K562 (cell line): ENCODE results near the gene STMND1. TPM values are rescaled to one million over a fixed set of nuclear protein-coding genes. Genes with fewer than 3 reads are reported as not detected.

Experiments used
- ATAC-seq: fragments of 200-7000 bp; cut with Tn5 transposase; 3 replicates; pipeline ENCODE4 v1.9.1; 2020; ENCODE audit warnings: moderate library complexity
- BruUV-seq: library from RNA; stranded (reverse); fragments of 400-500 nt; replicated peaks from 2 replicates; lab custom pipeline; 2021; lab: Mats Ljungman, UMichigan
- CTCF ChIA-PET: fragments of 300-600 bp; formaldehyde crosslinking; extraction: SDS; loops from one replicate; lab custom pipeline; 2021; ENCODE audit warnings: low intra/inter-chr PET ratio; lab: Yijun Ruan, JAX
- POLR2A ChIA-PET: fragments of 300-600, 350-650 bp; sonication (Branson Sonifier 250); formaldehyde crosslinking; extraction: SDS; loops from one replicate; lab custom pipeline; 2021; ENCODE audit warnings: antibody characterized with exemption, inconsistent platforms; lab: Yijun Ruan, JAX
- DNase-seq, 4 experiments: peaks; one replicate each; pipeline versions ENCODE4 v3.0.0 to v3.0.0-alpha.2; 2011 to 2018; ENCODE audit warnings: low spot score in 3 of 4, mixed read lengths in 3 of 4; ENCODE audit errors: extremely low read depth in 1 of 4
- FAIRE-seq: peaks from 2 replicates; lab custom pipeline; 2011; peaks lifted over from hg19 to GRCh38; lab: Jason Lieb, UNC
- H2AFZ ChIP-seq: 2 replicates; pipeline ENCODE4 v1.6.0; 2011; ENCODE audit warnings: low read depth, low read length, control low read depth, inconsistent platforms
- H3K27ac ChIP-seq: fragments of 200-600 bp; 3 replicates; pipeline ENCODE4 v1.8.0; 2011; ENCODE audit warnings: low read depth, mild to moderate bottlenecking, control low read depth, inconsistent platforms, low read length, moderate library complexity, mixed read lengths; ENCODE audit errors: extremely low read depth
- H3K27me3 ChIP-seq, 2 experiments: fragments of 300-600 bp in 1 of 2; 2 replicates in 1 of 2; 3 replicates in 1 of 2; pipeline versions ENCODE4 v1.6.0 to v1.8.0; 2011; ENCODE audit warnings: inconsistent platforms in 2 of 2, low read length in 2 of 2, mild to moderate bottlenecking in 1 of 2, mixed read lengths in 1 of 2, moderate library complexity in 1 of 2; ENCODE audit not compliant: control insufficient read depth in 2 of 2, insufficient read depth in 2 of 2
- H3K36me3 ChIP-seq: fragments of 300-600 bp; 3 replicates; pipeline ENCODE4 v1.8.0; 2011; ENCODE audit warnings: mild to moderate bottlenecking, low read length, inconsistent platforms; ENCODE audit not compliant: control insufficient read depth, insufficient read depth
- H3K4me1 ChIP-seq, 2 experiments: fragments of 200-600 bp in 1 of 2; replicated peaks in 1 of 2; 2 replicates in 1 of 2; 3 replicates in 1 of 2; pipeline versions ENCODE4 v1.5.1 to v1.8.0; 2011; ENCODE audit warnings: inconsistent platforms in 2 of 2, low read length in 2 of 2, mild to moderate bottlenecking in 1 of 2, mixed read lengths in 1 of 2, moderate library complexity in 1 of 2; ENCODE audit not compliant: control insufficient read depth in 2 of 2, insufficient read depth in 2 of 2
- H3K4me2 ChIP-seq: 2 replicates; pipeline ENCODE4 v1.6.1; 2011; ENCODE audit warnings: low read length, control low read depth, inconsistent platforms, mixed read lengths; ENCODE audit not compliant: insufficient read depth
- H3K4me3 ChIP-seq: fragments of 200-600 bp; sonication (generic), shearing (Covaris generic); 2 replicates; pipeline ENCODE4 v1.5.1; 2016; ENCODE audit warnings: control low read depth, inconsistent platforms
- H3K79me2 ChIP-seq: fragments of 200-600 bp; 3 replicates; pipeline ENCODE4 v1.8.0; 2011; ENCODE audit warnings: low read length, inconsistent platforms; ENCODE audit not compliant: control insufficient read depth, insufficient read depth
- H3K9ac ChIP-seq, 2 experiments: 2 replicates each; pipeline versions ENCODE4 v1.6.0 to v1.6.1; 2011; ENCODE audit warnings: low read depth in 2 of 2, low read length in 2 of 2, control low read depth in 1 of 2, inconsistent platforms in 1 of 2, mild to moderate bottlenecking in 1 of 2, mixed read lengths in 1 of 2; ENCODE audit not compliant: insufficient read depth in 1 of 2
- H3K9me1 ChIP-seq: one replicate; pipeline ENCODE4 v1.6.0; 2011; ENCODE audit warnings: inconsistent platforms, mild to moderate bottlenecking, low read length, moderate library complexity; ENCODE audit not compliant: control insufficient read depth, insufficient read depth
- H3K9me3 ChIP-seq: replicated peaks from 2 replicates; pipeline ENCODE4 v1.5.1; 2011; ENCODE audit warnings: low read depth, low read length, inconsistent platforms; ENCODE audit not compliant: control insufficient read depth, insufficient read depth
- H4K20me1 ChIP-seq: replicated peaks from 2 replicates; pipeline ENCODE4 v1.6.1; 2011; ENCODE audit warnings: low read length, inconsistent platforms, mixed read lengths; ENCODE audit not compliant: control insufficient read depth, insufficient read depth
- CEBPG ChIP-seq, 3 experiments: fragments of 200-800 bp in 1 of 3; sonication (Bioruptor generic) in 1 of 3; sonication (generic) in 1 of 3; formaldehyde crosslinking in 1 of 3; IDR thresholded peaks in 2 of 3; conservative IDR thresholded peaks in 1 of 3; 2 replicates each; pipeline versions ENCODE4 v1.6.1 to v1.8.0; 2016 to 2022; ENCODE audit warnings: missing compliant biosample characterization in 2 of 3, missing genetic modification characterization in 2 of 3, mild to moderate bottlenecking in 1 of 3, missing genetic modification reagents in 1 of 3
- EZH2 ChIP-seq: IDR thresholded peaks from 2 replicates; pipeline ENCODE4 v1.6.1; 2012; ENCODE audit warnings: low read depth, mild to moderate bottlenecking, inconsistent platforms, low read length, borderline replicate concordance
- FOSL1 ChIP-seq: fragments of 200-800 bp; sonication (Bioruptor generic); conservative IDR thresholded peaks from 2 replicates; pipeline ENCODE4 v1.6.1; 2016; ENCODE audit warnings: missing genetic modification characterization, missing compliant biosample characterization
- LEF1 ChIP-seq: fragments of 450-650 bp; IDR thresholded peaks from 2 replicates; pipeline ENCODE4 v1.6.1; 2016; ENCODE audit warnings: mild to moderate bottlenecking
- ZFX ChIP-seq: sonication (generic); formaldehyde crosslinking; IDR thresholded peaks from 2 replicates; pipeline ENCODE4 v1.8.0; 2022; ENCODE audit warnings: mild to moderate bottlenecking, missing genetic modification reagents, moderate library complexity
- ZNF764 ChIP-seq: fragments of 250-450 bp; sonication (Bioruptor Pico); IDR thresholded peaks from 2 replicates; pipeline ENCODE4 v1.4.0; 2020; ENCODE audit warnings: low read depth, mild to moderate bottlenecking, moderate library complexity
- WGBS: fragments of 100-300 bp; shearing (Covaris generic); methylation state at CpG from one replicate; pipeline ENCODE4 v1.1.6; 2016; ENCODE audit warnings: low coverage, mixed read lengths; ENCODE audit not compliant: insufficient coverage; ENCODE audit errors: missing lambda C conversion rate; 5-methylcytosine and 5-hydroxymethylcytosine counted together
- in situ Hi-C: fragments of 300-500 bp; cut with MboI; formaldehyde crosslinking; loops from 4 replicates; pipeline ENCODE4 v1.15.0; 2018; ENCODE audit warnings: inconsistent platforms, mixed read lengths
- intact Hi-C: fragments of 100-400 bp; cut with micrococcal nuclease; formaldehyde crosslinking; loops from 2 replicates; pipeline ENCODE4 v1.14.2; 2022
- polyA plus RNA-seq, 8 experiments: library from polyadenylated mRNA; depleted of rRNA in 4 of 8; stranded (reverse) in 5 of 8; unstranded in 3 of 8; fragments of >200 nt; fragmentation: Nextera tagmentation in 2 of 8; fragmentation: Illumina TruSeq in 1 of 8; extraction: Ambion mirVana in 2 of 8; extraction: Trizol in 1 of 8; gene quantifications; 2 replicates each; pipeline versions ENCODE4 v1.2.1 to v1.2.3, GENCODE V29; 2011 to 2014; ENCODE audit warnings: inconsistent platforms in 1 of 8, missing spikeins in 1 of 8
- total RNA-seq, 7 experiments: library from RNA; depleted of rRNA in 6 of 7; stranded (reverse); fragments of >200 nt in 6 of 7; fragmentation: Illumina TruSeq in 2 of 7; extraction: Trizol in 2 of 7; gene quantifications; 2 replicates each; pipeline versions ENCODE4 v1.2.1 to v1.2.3, GENCODE V29; 2011 to 2021; ENCODE audit warnings: low replicate concordance in 1 of 7

STMND1 gene
- total and polyA plus RNA-seq, 9 of the 15 experiments (the other 6 are each of a cell fraction or from before 2014, with no cell fraction given): not detected

DNA sequence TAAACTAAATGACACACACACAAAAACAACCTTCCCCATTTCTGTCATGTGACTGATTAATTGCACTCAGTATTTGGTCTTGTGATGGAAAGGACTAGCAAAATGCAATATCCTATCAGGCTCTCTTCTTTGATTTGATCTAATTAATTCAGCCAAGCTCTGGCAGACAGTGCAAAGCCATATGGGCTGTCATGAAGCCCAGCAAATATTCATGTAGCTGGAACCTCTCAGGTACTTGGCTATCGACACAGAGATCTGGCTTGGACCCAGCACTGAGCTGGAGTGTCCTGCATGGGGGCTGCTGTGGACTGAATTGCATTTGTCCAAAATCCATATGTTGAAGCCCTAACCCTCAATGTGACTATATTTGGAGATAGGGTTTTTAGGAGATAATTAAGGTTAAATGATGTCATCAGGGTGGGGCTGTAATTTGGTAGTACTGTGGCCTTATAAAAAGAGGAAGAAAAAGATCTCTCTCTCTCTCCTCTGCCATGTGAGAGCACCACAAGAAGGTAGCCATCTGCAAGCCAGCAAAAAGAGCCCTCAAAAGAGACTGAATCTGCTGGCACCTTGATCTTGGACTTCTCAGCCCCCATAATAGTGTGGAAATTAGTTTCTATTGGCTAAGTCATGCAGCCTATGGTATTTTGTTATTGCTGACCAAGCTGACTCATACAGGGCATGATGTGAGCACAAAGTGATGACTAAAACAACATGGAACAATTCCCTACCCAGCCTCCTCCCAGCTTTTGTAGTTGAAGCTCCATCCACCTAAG is 77.1 kb downstream of the STMND1 start (continued):
- TF ChIP-seq EZH2 (no peak), CEBPG (CRISPR knock-in tag; IDR thresholded peaks at IDR 0.05) (no peak), CEBPG (tag; conservative IDR thresholded peaks at IDR 0.05 in 1 of 2, IDR thresholded peaks at IDR 0.05 in 1 of 2) (no peak), ZNF764 (no peak)

DNA sequence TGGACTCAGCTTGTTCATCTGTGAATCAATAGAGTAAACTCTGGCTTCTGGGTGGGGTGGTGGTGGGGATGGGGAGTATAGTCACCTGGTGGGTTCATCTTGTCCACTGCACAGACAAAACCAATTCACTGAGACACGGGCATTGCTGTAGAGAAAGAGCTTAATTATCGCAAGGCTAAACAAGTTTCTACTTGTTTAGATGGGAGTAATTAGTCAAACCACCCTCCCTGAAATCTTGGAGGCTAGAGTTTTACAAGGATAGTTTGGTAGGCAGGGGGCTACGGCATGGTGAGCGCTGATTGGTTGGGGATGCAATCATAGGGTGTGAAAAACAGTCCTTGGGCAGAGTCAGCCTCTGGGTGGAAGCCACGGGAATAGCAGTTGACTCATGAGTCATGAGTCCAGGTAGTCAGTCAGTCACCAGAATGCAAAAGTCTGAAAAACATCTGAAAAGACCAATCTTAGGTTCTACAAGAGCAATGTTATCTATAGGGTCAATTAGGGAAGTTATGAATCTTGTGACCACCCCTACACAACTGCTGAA is 77.8 kb downstream of the STMND1 start:
- H3K27ac ChIP-seq: no peak overlapping the region
- DNase-seq: no peak
- intact Hi-C loops: no loop called here
- CTCF ChIA-PET: no interaction called here
- in situ Hi-C loops: no loop called here
- no peak for FAIRE-seq
- no peak overlapping the region for H3K9ac ChIP-seq
- H3K79me2 ChIP-seq: no peaks in the 10 kb centered on the region
- no TSS peak for BruUV-seq
- H3K36me3 ChIP-seq: no peaks in the 10 kb centered on the region
- H2AFZ ChIP-seq: no peak overlapping the region
- H3K9me1 ChIP-seq: no peaks in the 10 kb centered on the region
- TF ChIP-seq ZFX (CRISPR knock-in tag): no peak
- no peak for TF ChIP-seq LEF1
- TF ChIP-seq FOSL1: peak; percentile 26; the same call in 1 of the 2 replicates
- TF ChIP-seq, all 486 proteins: peak for 1
- no peaks in the 10 kb centered on the region; the same call in 1 of the 2 replicates for H4K20me1 ChIP-seq
- no peaks in the 10 kb centered on the region for H3K4me1 ChIP-seq
- POLR2A ChIA-PET: interaction anchor here (0.8 kb wide), 1 partner anchor 10 kb away, joined by 3 read pairs; no protein-coding TSS in a partner anchor
- H3K27me3 ChIP-seq: peaks cover 3 to 9% of the 10 kb centered on the region in 2 experiments; a peak in 2 of 5 replicates
- H3K4me3 ChIP-seq: no peak overlapping the region
- WGBS: 2% methylated on average over 5 of the region's 5 CpGs
- no peaks in the 10 kb centered on the region for H3K9me3 ChIP-seq
- H3K4me2 ChIP-seq: no peak overlapping the region
- no peak for ATAC-seq

Other genes starting within 250 kb of the STMND1 start
- not detected in 2 replicates for gene RBM24, start 179.3 kb downstream of the STMND1 start, total RNA-seq (2014; rRNA removed)
- not detected in 2 replicates for gene RBM24, start 179.3 kb downstream of the STMND1 start, total RNA-seq (2014; rRNA removed; fragmentation: Illumina TruSeq; extraction: Trizol)
- not detected in 2 replicates for gene RBM24, start 179.3 kb downstream of the STMND1 start, total RNA-seq (2015; rRNA removed; fragmentation: Illumina TruSeq; extraction: Trizol)
- not detected in 2 replicates for gene RBM24, start 179.3 kb downstream of the STMND1 start, total RNA-seq (2021)
- not detected in 2 replicates for gene RBM24, start 179.3 kb downstream of the STMND1 start, polyA plus RNA-seq (2011; rRNA removed)
- not detected in 2 replicates for gene RBM24, start 179.3 kb downstream of the STMND1 start, polyA plus RNA-seq (2014; fragmentation: Illumina TruSeq; extraction: Trizol)
- gene RBM24, start 179.3 kb downstream of the STMND1 start, polyA plus RNA-seq (2014; fragmentation: Nextera tagmentation; extraction: Ambion mirVana): not detected
- gene RBM24, start 179.3 kb downstream of the STMND1 start, polyA plus RNA-seq (2014; rRNA removed): not detected in 2 replicates